ENCODE data around the gene ZNF488. TPM values are rescaled to one million over a fixed set of nuclear protein-coding genes. Genes with fewer than 3 reads are reported as not detected.

Gene ZNF488
- polyA plus RNA-seq, 1 of the 3 experiments (the other 2 are of a cell fraction) = 0.59 TPM

DNA sequence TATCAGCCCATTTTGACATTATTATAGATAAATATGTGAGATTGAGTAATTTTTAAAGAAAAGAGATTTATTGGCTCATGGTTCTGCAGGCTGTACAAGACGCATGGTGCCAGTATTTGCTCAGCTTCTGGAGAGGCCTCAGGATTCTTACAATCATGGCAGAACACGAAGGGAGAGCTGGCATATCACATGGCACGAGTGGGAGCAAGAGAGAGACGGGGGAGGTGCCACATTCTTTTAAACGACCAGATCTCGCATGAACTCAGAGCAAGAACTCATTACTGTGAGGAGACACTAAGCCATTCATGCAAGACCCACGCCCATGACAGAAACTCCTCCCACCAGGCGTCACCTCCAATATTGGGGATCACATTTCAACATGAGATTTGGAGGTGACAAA lies 40.1 kb upstream of the ZNF488 start:
- H3K4me2 ChIP-seq = no peak overlapping the region
- TF ChIP-seq GATA2 (CRISPR knock-in tag; IDR thresholded peaks at IDR 0.05) = no peak
- no peak for TF ChIP-seq RAD21 (IDR thresholded peaks at IDR 0.05; ENCODE audit: low read length)
- TF ChIP-seq MEF2A (IDR thresholded peaks at IDR 0.05; ENCODE audit: borderline replicate concordance, low read depth) = no peak
- TF ChIP-seq, protein P1, sequence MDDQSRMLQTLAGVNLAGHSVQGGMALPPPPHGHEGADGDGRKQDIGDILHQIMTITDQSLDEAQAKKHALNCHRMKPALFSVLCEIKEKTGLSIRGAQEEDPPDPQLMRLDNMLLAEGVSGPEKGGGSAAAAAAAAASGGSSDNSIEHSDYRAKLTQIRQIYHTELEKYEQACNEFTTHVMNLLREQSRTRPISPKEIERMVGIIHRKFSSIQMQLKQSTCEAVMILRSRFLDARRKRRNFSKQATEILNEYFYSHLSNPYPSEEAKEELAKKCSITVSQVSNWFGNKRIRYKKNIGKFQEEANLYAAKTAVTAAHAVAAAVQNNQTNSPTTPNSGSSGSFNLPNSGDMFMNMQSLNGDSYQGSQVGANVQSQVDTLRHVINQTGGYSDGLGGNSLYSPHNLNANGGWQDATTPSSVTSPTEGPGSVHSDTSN (IDR thresholded peaks at IDR 0.05) = no peak
- TF ChIP-seq TCF12 (IDR thresholded peaks at IDR 0.05) = no peak
- TF ChIP-seq, protein P2, sequence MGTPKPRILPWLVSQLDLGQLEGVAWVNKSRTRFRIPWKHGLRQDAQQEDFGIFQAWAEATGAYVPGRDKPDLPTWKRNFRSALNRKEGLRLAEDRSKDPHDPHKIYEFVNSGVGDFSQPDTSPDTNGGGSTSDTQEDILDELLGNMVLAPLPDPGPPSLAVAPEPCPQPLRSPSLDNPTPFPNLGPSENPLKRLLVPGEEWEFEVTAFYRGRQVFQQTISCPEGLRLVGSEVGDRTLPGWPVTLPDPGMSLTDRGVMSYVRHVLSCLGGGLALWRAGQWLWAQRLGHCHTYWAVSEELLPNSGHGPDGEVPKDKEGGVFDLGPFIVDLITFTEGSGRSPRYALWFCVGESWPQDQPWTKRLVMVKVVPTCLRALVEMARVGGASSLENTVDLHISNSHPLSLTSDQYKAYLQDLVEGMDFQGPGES (IDR thresholded peaks at IDR 0.05; ENCODE audit: low read depth, low read length) = no peak
- no peak for TF ChIP-seq TAF1 (IDR thresholded peaks at IDR 0.05; ENCODE audit: borderline replicate concordance, low read depth, low read length)
- TF ChIP-seq POLR2AphosphoS5 (IDR thresholded peaks at IDR 0.05; ENCODE audit: low read depth, low read length) = no peak
- TF ChIP-seq, protein P3, sequence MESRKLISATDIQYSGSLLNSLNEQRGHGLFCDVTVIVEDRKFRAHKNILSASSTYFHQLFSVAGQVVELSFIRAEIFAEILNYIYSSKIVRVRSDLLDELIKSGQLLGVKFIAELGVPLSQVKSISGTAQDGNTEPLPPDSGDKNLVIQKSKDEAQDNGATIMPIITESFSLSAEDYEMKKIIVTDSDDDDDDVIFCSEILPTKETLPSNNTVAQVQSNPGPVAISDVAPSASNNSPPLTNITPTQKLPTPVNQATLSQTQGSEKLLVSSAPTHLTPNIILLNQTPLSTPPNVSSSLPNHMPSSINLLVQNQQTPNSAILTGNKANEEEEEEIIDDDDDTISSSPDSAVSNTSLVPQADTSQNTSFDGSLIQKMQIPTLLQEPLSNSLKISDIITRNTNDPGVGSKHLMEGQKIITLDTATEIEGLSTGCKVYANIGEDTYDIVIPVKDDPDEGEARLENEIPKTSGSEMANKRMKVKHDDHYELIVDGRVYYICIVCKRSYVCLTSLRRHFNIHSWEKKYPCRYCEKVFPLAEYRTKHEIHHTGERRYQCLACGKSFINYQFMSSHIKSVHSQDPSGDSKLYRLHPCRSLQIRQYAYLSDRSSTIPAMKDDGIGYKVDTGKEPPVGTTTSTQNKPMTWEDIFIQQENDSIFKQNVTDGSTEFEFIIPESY (IDR thresholded peaks at IDR 0.05; ENCODE audit: borderline replicate concordance, low read depth) = no peak
- no peak for TF ChIP-seq ELF1 (IDR thresholded peaks at IDR 0.05)
- TF ChIP-seq EZH2phosphoT487 (IDR thresholded peaks at IDR 0.05; ENCODE audit: borderline replicate concordance, low read depth) = no peak
- TF ChIP-seq JUND (IDR thresholded peaks at IDR 0.05) = no peak
- TF ChIP-seq, protein P4, sequence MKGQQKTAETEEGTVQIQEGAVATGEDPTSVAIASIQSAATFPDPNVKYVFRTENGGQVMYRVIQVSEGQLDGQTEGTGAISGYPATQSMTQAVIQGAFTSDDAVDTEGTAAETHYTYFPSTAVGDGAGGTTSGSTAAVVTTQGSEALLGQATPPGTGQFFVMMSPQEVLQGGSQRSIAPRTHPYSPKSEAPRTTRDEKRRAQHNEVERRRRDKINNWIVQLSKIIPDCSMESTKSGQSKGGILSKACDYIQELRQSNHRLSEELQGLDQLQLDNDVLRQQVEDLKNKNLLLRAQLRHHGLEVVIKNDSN (IDR thresholded peaks at IDR 0.05; ENCODE audit: borderline replicate concordance, low read depth) = no peak
- TF ChIP-seq NRF1 (IDR thresholded peaks at IDR 0.05; ENCODE audit: low read depth, low read length) = no peak
- H3K9ac ChIP-seq = no peak overlapping the region
- no peaks in the 10 kb centered on the region for H4K20me1 ChIP-seq (ENCODE audit: insufficient read depth)
- H2AFZ ChIP-seq (ENCODE audit: low read depth) = no peak overlapping the region
- no peaks in the 10 kb centered on the region for H3K9me2 ChIP-seq
- no peaks in the 10 kb centered on the region; a peak in 1 of 4 replicates for H3K4me1 ChIP-seq (ENCODE audit: control insufficient read depth in 1 of 2, insufficient read depth in 2 of 2, low read depth in 1 of 2, low read length in 1 of 2)
- H3K27me3 ChIP-seq (ENCODE audit: insufficient read depth) = no peaks in the 10 kb centered on the region
- no peak for DNase-seq
- 49% methylated on average over 8 of the region's 8 CpGs for WGBS (ENCODE audit: low lambda C conversion rate)
- H3K27ac ChIP-seq (ENCODE audit: low read depth in 2 of 2, low read length in 1 of 2) = no peak overlapping the region
- H3K79me2 ChIP-seq (ENCODE audit: insufficient read depth) = no peaks in the 10 kb centered on the region
- no peak overlapping the region for H3K4me3 ChIP-seq (ENCODE audit: low read depth in 2 of 2, low read length in 1 of 2)
- ChIA-PET POLR2A (no interaction called here), CTCF (interaction anchor here (0.7 kb wide), 1 partner anchor 14 kb away, joined by 3 read pairs; no protein-coding TSS in a partner anchor)
- H3F3A ChIP-seq (replicated peaks; ENCODE audit: insufficient read depth) = peaks cover 2% of the 10 kb centered on the region
- H3K9me3 ChIP-seq = no peaks in the 10 kb centered on the region
- no peaks in the 10 kb centered on the region for H3K36me3 ChIP-seq (replicated peaks in 1 of 2; ENCODE audit: control insufficient read depth in 1 of 2, insufficient read depth in 2 of 2, low read length in 1 of 2)
